Ishikawa (cell line): ENCODE results near the gene KRAS.

Experiments used
- CEBPB ChIP-seq: IDR thresholded peaks from 2 replicates; pipeline ENCODE4 v1.6.1; 2012
- CREB1 ChIP-seq: IDR thresholded peaks from 2 replicates; pipeline ENCODE4 v1.6.1; 2012; ENCODE audit warnings: low read depth
- EGR1 ChIP-seq: IDR thresholded peaks from 2 replicates; pipeline ENCODE4 v1.6.1; 2012
- EP300 ChIP-seq: IDR thresholded peaks from 2 replicates; pipeline ENCODE4 v1.6.1; 2012; ENCODE audit warnings: borderline replicate concordance
- FOXM1 ChIP-seq: IDR thresholded peaks from 2 replicates; pipeline ENCODE4 v1.6.1; 2012; ENCODE audit warnings: low read depth, borderline replicate concordance
- MAX ChIP-seq: IDR thresholded peaks from 2 replicates; pipeline ENCODE4 v1.6.1; 2012
- NFIC ChIP-seq: IDR thresholded peaks from 2 replicates; pipeline ENCODE4 v1.6.1; 2012
- RAD21 ChIP-seq: IDR thresholded peaks from 2 replicates; pipeline ENCODE4 v1.6.1; 2012; ENCODE audit warnings: low read depth
- REST ChIP-seq: IDR thresholded peaks from 2 replicates; pipeline ENCODE4 v1.6.1; 2012; ENCODE audit warnings: low read depth, mild to moderate bottlenecking
- TAF1 ChIP-seq: IDR thresholded peaks from 2 replicates; pipeline ENCODE4 v1.6.1; 2012; ENCODE audit warnings: low read depth, mild to moderate bottlenecking
- TCF12 ChIP-seq: IDR thresholded peaks from 2 replicates; pipeline ENCODE4 v1.6.1; 2012; ENCODE audit warnings: low read depth
- TEAD4 ChIP-seq: IDR thresholded peaks from 2 replicates; pipeline ENCODE4 v1.6.1; 2012
- USF1 ChIP-seq: IDR thresholded peaks from 2 replicates; pipeline ENCODE4 v1.6.1; 2012
- YY1 ChIP-seq: IDR thresholded peaks from 2 replicates; pipeline ENCODE4 v1.6.1; 2012; ENCODE audit warnings: low read depth
- ZBTB7A ChIP-seq: IDR thresholded peaks from 2 replicates; pipeline ENCODE4 v1.6.1; 2012; ENCODE audit warnings: low read depth

The KRAS gene

GRCh38 chr12:25293653-25294052 is 42.9 kb upstream of the KRAS start:
- TF ChIP-seq EP300 (no peak), NFIC (no peak), TAF1 (no peak), ZBTB7A (no peak), TEAD4 (no peak), YY1 (no peak), MAX (no peak), REST (no peak), CEBPB (no peak), USF1 (no peak), RAD21 (no peak), FOXM1 (no peak)

- TF ChIP-seq EP300 (no peak), EGR1 (no peak), REST (no peak), MAX (no peak), TCF12 (no peak), CEBPB (no peak)
These were observed 36.9 kb upstream of the KRAS start for GRCh38 chr12:25287610-25288009.

- TF ChIP-seq YY1 (no peak), REST (no peak), USF1 (no peak), TCF12 (no peak), EP300 (no peak), CEBPB (no peak), NFIC (no peak), FOXM1 (no peak), TAF1 (no peak), CREB1 (no peak), RAD21 (no peak), ZBTB7A (no peak), EGR1 (no peak), TEAD4 (no peak)
These were observed 36.1 kb upstream of the KRAS start for GRCh38 chr12:25286837-25287236.

- no peak for TF ChIP-seq REST
- TF ChIP-seq MAX: no peak
- no peak for TF ChIP-seq CREB1
- TF ChIP-seq USF1: no peak
- TF ChIP-seq NFIC: no peak
- TF ChIP-seq EP300: no peak
- no peak for TF ChIP-seq TCF12
- TF ChIP-seq TEAD4: no peak
- no peak for TF ChIP-seq YY1
- no peak for TF ChIP-seq CEBPB
- TF ChIP-seq EGR1: no peak
- TF ChIP-seq TAF1: no peak
- no peak for TF ChIP-seq FOXM1
- no peak for TF ChIP-seq RAD21
- no peak for TF ChIP-seq ZBTB7A
These were observed 33.3 kb upstream of the KRAS start for GRCh38 chr12:25284024-25284423.
